ENCODE data around the gene CAMK4.

DNA sequence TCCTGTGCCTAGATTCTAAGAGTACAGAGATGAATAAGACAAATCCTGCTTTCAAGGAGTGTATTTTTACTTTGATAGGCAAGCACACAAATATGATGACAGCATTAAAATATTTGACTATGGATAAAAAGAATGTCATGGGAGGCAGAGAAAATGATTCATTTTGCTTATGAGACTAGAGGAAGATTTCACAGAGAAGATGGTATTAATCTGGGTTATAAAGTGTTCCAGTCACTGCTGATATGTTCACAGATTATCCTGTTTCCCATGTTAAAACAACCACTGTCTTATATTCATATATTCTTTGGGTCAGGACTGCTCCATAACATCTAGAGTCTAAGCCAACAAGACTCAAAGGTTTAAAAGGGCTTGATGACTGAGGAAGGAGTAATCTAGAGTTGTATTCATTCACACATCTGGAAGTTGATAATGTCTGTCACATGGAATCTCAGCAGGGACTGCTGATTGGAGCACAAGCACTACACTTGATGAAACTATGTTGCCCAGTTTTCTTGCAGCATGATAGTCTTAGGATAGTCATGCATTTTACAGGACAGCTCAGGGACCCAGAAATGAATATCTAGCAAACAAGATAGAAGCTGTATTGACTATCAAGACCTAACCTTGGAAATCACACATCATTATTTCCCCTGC, 208.8 kb downstream of the CAMK4 start:
- TF ChIP-seq GATA2 (IDR thresholded peaks at IDR 0.05; ENCODE audit: low read depth, low read length) (no peak), GATA3 (IDR thresholded peaks at IDR 0.05; ENCODE audit: low read depth, low read length) (no peak)
